Muscle layer of duodenum (tissue), 2 donors: ENCODE measurements around the gene SLC45A1.
A peak's percentile ranks its signal among the peaks of the same experiment; 100 is the strongest.

ENCODE experiments used
- H3K27ac ChIP-seq: one replicate; pipeline ENCODE4 v1.7.0; 2013; ENCODE audit warnings: mild to moderate bottlenecking, low read length
- H3K27me3 ChIP-seq: one replicate; pipeline ENCODE4 v1.7.0; 2013; ENCODE audit warnings: low read depth, mild to moderate bottlenecking, control low read depth, low read length
- H3K36me3 ChIP-seq, 2 donors: one replicate each; pipeline ENCODE4 v1.7.0; 2013; ENCODE audit warnings: low read length in 2 of 2, control low read depth in 1 of 2, mild to moderate bottlenecking in 1 of 2; ENCODE audit not compliant: insufficient read depth in 2 of 2, control insufficient read depth in 1 of 2
- H3K4me1 ChIP-seq, 2 donors: one replicate each; pipeline ENCODE4 v1.7.0; 2013; ENCODE audit warnings: low read length in 2 of 2, mild to moderate bottlenecking in 2 of 2, control low read depth in 1 of 2, moderate library complexity in 1 of 2; ENCODE audit not compliant: insufficient read depth in 2 of 2, control insufficient read depth in 1 of 2
- H3K4me3 ChIP-seq, 2 donors: one replicate each; pipeline ENCODE4 v1.7.0; 2013; ENCODE audit warnings: low read length in 2 of 2, low read depth in 1 of 2, mild to moderate bottlenecking in 1 of 2
- H3K9me3 ChIP-seq, 2 donors: one replicate each; pipeline ENCODE4 v1.7.0; 2013; ENCODE audit warnings: low read length in 2 of 2, control low read depth in 1 of 2, mild to moderate bottlenecking in 1 of 2; ENCODE audit not compliant: control insufficient read depth in 1 of 2
- donor health status: healthy.

Gene SLC45A1

DNA sequence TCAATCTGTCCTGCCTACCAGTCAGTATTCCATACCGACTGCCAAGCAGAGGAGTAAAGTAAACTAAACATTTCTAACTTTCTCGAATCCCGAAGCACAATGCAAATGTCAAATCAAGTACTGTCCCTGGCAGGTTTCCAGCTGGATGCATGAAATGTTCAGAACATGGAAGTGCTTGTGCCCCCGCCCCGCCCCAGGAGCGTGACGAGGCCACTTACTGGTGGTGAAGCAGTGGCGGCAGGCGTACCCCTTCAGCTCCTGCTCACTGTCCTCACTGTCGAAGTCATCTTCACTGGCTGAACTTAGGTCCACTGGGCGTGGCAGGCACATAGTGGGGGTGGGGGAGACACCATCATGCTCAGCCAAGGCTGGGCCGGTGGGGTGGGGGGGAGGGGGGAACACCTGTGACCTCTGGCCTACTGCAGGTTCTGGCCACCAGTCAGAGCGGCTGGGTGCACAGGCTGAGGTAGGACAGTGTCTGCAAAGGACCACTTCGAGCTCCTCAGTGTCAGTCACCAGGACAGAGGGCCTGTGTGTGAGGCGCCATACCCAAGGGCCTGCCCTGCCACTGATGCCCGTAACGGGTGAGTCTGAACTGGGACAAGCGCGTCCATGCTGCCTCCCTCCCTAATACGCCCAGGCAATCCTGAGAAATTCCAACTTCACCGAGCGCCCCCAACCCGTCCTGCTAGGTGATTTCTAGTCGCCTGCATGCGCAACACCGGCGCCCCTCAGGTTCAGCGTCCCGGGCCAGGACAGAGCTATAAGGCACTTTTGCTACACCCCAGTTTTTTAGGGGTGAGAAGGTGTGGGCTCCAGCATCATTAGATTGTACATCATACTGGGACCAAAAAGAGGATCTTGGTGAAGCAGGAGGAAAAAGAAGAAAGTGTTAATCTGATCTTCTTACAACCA, 46.9 kb downstream of the SLC45A1 start:
- peaks cover 30 to 36% of the 10 kb centered on the region in 2 donors for H3K36me3 ChIP-seq
- no peaks in the 10 kb centered on the region for H3K27me3 ChIP-seq
- H3K4me3 ChIP-seq = no peak overlapping the region
- no peak overlapping the region for H3K27ac ChIP-seq
- peaks cover 16 to 53% of the 10 kb centered on the region in 2 donors for H3K4me1 ChIP-seq
- no peaks in the 10 kb centered on the region for H3K9me3 ChIP-seq

GRCh38 chr1:8365661-8366362, 47.9 kb downstream of the SLC45A1 start:
- peaks cover 25 to 63% of the 10 kb centered on the region in 2 donors for H3K4me1 ChIP-seq
- H3K27ac ChIP-seq = no peak overlapping the region
- H3K27me3 ChIP-seq = no peaks in the 10 kb centered on the region
- no peaks in the 10 kb centered on the region for H3K9me3 ChIP-seq
- H3K4me3 ChIP-seq = no peak overlapping the region
- H3K36me3 ChIP-seq = peaks cover 26 to 30% of the 10 kb centered on the region in 2 donors

DNA sequence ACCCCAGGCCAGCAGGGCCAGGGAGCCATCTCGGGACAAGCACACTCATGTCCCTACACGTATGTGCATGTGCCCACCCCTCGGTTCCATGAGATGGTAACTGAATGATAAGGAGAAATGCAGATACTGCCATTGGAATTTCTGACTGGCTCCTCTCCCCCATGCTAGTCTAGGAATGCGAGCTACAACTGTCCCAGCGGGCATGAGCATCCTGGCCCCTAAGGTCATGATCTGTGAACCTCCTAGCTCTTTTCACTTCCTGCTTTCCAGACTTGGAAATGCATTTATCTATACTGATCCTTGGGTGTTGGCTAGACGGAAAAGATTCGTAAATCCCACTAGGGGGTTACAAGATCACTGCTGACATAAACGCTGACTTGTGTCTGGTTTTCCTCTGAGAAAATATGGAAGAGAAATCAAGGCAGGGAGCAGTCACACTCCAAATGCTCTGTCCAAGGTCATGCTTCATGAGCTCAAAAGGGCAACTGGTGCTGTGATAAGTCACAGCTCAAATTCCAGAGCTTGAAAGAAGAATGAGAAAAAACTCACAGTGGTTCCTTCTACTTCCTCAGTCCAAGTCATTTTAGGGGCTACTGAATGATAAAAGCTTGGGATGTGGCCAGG, 49.8 kb downstream of the SLC45A1 start:
- H3K27me3 ChIP-seq = no peaks in the 10 kb centered on the region
- peak overlapping the region; percentile 63 for H3K27ac ChIP-seq
- no peak overlapping the region for H3K4me3 ChIP-seq
- H3K4me1 ChIP-seq = peaks cover 42 to 80% of the 10 kb centered on the region in 2 donors
- peaks cover 8 to 14% of the 10 kb centered on the region in 2 donors for H3K36me3 ChIP-seq
- H3K9me3 ChIP-seq = no peaks in the 10 kb centered on the region

- Histone ChIP-seq H3K9me3 (no peaks in the 10 kb centered on the region), H3K27ac (no peak overlapping the region), H3K27me3 (no peaks in the 10 kb centered on the region), H3K4me3 (no peak overlapping the region), H3K4me1 (peaks cover 41 to 79% of the 10 kb centered on the region in 2 donors), H3K36me3 (peaks cover 0 to 10% of the 10 kb centered on the region in 2 donors)
Observed at GRCh38 chr1:8368956-8369639, 51.2 kb downstream of the SLC45A1 start.

GRCh38 chr1:8370046-8370881, 52.4 kb downstream of the SLC45A1 start:
- Histone ChIP-seq H3K4me1 (peaks cover 47 to 70% of the 10 kb centered on the region in 2 donors), H3K27ac (peak overlapping the region; percentile 86)

GRCh38 chr1:8370905-8371315, 53.0 kb downstream of the SLC45A1 start:
- Histone ChIP-seq H3K4me3 (peak overlapping the region in 1 of 2 donors; percentile 3), H3K27ac (peak overlapping the region; percentile 86)

More at GRCh38 chr1:8370046-8370881, 52.4 kb downstream of the SLC45A1 start:
- Histone ChIP-seq H3K9me3 (no peaks in the 10 kb centered on the region), H3K27me3 (no peaks in the 10 kb centered on the region), H3K4me3 (no peak overlapping the region), H3K36me3 (peaks cover 0 to 8% of the 10 kb centered on the region in 2 donors)

GRCh38 chr1:8371372-8371991, 53.6 kb downstream of the SLC45A1 start:
- Histone ChIP-seq H3K9me3 (no peaks in the 10 kb centered on the region), H3K27ac (peak overlapping the region; percentile 86), H3K4me1 (peaks cover 47 to 69% of the 10 kb centered on the region in 2 donors), H3K27me3 (no peaks in the 10 kb centered on the region), H3K36me3 (peaks cover 0 to under 1% of the 10 kb centered on the region in 2 donors), H3K4me3 (peak overlapping the region; percentile 3 to 23)

More at GRCh38 chr1:8370905-8371315, 53.0 kb downstream of the SLC45A1 start:
- Histone ChIP-seq H3K4me1 (peaks cover 47 to 67% of the 10 kb centered on the region in 2 donors), H3K27me3 (no peaks in the 10 kb centered on the region), H3K36me3 (peaks cover 0 to 6% of the 10 kb centered on the region in 2 donors), H3K9me3 (no peaks in the 10 kb centered on the region)

DNA sequence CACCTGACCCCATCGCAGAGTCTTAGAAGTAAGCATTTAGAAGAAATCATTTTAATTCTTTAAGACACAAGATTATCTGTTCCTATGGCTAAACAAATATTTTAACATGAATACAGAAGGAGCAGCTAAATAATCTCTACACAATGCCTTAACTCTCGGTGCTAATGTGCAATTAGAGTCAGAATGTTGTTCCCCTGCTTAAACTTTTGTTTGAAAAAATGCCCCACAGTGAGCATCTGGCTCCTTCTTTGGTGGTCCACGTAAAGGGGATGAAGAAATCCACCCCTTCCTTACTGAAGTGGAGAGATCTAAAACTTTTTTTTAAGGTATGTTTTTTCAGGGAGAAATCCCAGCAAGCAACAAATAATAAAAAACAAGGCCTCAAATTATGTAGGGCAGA, 55.2 kb downstream of the SLC45A1 start:
- Histone ChIP-seq H3K27ac (peak overlapping the region; percentile 86), H3K4me3 (peak overlapping the region; percentile 4 to 15)

DNA sequence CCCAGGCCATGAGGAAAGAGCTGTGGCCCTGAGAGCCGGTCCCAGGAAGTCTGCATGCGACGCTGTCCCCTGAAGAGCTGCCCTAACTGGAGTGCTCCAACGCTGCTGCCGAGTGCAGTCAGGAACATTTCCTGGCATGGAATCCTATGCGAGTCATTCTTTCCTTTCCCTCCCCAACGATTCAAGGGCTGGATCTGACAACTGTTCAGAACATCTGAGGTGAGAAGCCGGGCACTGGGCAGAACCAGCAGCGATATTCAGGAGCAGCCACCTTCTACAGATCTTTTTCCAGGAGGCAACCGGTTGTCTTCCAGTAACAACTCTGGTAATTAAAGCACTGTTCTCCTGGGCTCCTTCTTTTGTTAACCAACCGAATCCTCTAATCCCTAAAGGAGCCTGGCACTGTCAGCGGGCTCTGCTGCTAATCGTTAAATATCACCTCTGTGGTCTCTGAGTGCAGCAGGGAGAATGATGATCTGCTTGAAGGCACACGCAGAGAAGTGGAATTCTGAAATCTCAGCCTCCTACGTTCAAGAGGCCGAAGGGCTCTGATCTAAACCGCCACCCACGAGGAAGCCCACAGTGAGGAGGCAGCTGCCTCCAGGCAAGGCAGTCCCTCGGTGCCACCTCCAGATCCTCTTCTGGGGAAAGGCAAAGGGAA, 55.8 kb downstream of the SLC45A1 start:
- Histone ChIP-seq H3K9me3 (no peaks in the 10 kb centered on the region), H3K27me3 (no peaks in the 10 kb centered on the region), H3K4me3 (peak overlapping the region; percentile 4 to 33), H3K36me3 (no peaks in the 10 kb centered on the region), H3K4me1 (peaks cover 50 to 65% of the 10 kb centered on the region in 2 donors), H3K27ac (peak overlapping the region; percentile 86)

More for the DNA sequence above, 55.2 kb downstream of the SLC45A1 start:
- Histone ChIP-seq H3K36me3 (no peaks in the 10 kb centered on the region), H3K27me3 (no peaks in the 10 kb centered on the region), H3K4me1 (peaks cover 49 to 65% of the 10 kb centered on the region in 2 donors), H3K9me3 (no peaks in the 10 kb centered on the region)
